ENCODE data around the gene PFKFB3.
"Not testable (repeated sequence)": the region's sequence is repeated elsewhere in the genome, so short reads cannot be mapped to it uniquely, and the experiment has no call there.

The PFKFB3 gene

DNA sequence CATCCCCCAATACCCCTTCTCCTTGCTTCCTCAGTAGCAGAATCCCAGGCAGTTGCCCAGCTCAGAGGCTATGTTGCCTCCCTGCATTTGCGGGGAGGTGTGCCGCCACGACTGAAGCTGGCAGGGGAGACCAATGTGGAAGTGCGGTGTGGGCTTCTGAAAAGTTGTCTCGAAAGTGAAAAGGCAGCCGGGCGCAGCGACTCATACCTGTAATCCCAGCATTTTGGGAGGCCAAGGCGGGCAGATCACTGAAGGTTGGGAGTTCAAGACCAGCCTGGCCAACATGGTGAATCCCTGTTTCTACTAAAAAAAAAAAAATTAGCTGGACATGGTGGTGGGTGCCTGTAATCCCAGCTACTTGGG is 15.9 kb upstream of the PFKFB3 start:
- Histone ChIP-seq H3K79me2 (ENCODE audit: control insufficient read depth, insufficient read depth, low read length) (no peaks in the 10 kb centered on the region), H4K5ac (ENCODE audit: low read length) (no peak overlapping the region), H3K4me2 (ENCODE audit: low read length) (no peak overlapping the region)

DNA sequence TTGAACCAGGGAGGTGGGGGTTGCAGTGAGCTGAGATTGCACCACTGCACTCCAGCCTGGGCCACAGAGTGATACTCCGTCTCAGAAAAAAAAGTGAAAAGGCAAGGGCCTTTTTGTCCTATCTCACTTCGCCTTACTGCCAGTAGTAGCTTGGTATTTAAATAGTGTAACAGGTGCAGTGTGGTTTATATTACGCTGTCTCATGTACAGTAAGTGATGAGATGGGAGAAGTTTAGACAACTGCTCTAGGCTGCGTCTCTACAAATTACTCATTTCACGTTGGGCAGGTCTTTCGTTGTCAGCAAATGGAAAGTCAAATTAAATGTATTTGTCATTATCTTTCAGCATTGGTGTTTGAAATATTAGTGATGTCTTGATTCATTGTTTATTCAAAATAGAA is 15.5 kb upstream of the PFKFB3 start:
- Histone ChIP-seq H3K4me1 (ENCODE audit: control insufficient read depth, low read depth, low read length) (no peaks in the 10 kb centered on the region), H4K8ac (ENCODE audit: low read depth, low read length) (no peak overlapping the region), H3K9ac (ENCODE audit: low read length) (no peak overlapping the region), H3K4ac (ENCODE audit: low read depth, low read length) (no peak overlapping the region), H2BK5ac (ENCODE audit: low read length) (no peak overlapping the region), H2AK5ac (ENCODE audit: low read length) (no peak overlapping the region), H3K18ac (ENCODE audit: low read length) (no peak overlapping the region), H2BK120ac (ENCODE audit: low read depth, low read length) (no peak overlapping the region), H3K36me3 (ENCODE audit: control insufficient read depth, insufficient read depth, low read length) (no peaks in the 10 kb centered on the region), H3K56ac (ENCODE audit: low read length) (no peak overlapping the region), H3K4me3 (ENCODE audit: low read length) (no peak overlapping the region), H2BK15ac (replicated peaks; ENCODE audit: low read depth) (no peak overlapping the region), H3K4me2 (ENCODE audit: low read length) (no peak overlapping the region), H3K27ac (ENCODE audit: low read depth, low read length) (no peak overlapping the region), H3K79me1 (ENCODE audit: low read length) (no peaks in the 10 kb centered on the region), H3K23ac (ENCODE audit: low read length) (no peak overlapping the region), H4K5ac (ENCODE audit: low read length) (no peak overlapping the region), H3K79me2 (ENCODE audit: control insufficient read depth, insufficient read depth, low read length) (no peaks in the 10 kb centered on the region), H3K27me3 (ENCODE audit: insufficient read depth, low read length, poor library complexity) (no peaks in the 10 kb centered on the region)
- no peak for DNase-seq
- WGBS (ENCODE audit: extremely low coverage, insufficient coverage, low lambda C conversion rate): no CpG with 5 or more reads among the region's 6 CpGs

More for the DNA sequence above, 15.9 kb upstream of the PFKFB3 start:
- no peak overlapping the region for H4K8ac ChIP-seq (ENCODE audit: low read depth, low read length)
- H2BK15ac ChIP-seq (replicated peaks; ENCODE audit: low read depth): no peak overlapping the region
- no peak overlapping the region for H3K23ac ChIP-seq (ENCODE audit: low read length)
- H3K4me3 ChIP-seq (ENCODE audit: low read length): no peak overlapping the region
- no peaks in the 10 kb centered on the region for H3K4me1 ChIP-seq (ENCODE audit: control insufficient read depth, low read depth, low read length)
- DNase-seq: no peak
- no peak overlapping the region for H3K56ac ChIP-seq (ENCODE audit: low read length)
- H3K27ac ChIP-seq (ENCODE audit: low read depth, low read length): no peak overlapping the region
- H2BK5ac ChIP-seq (ENCODE audit: low read length): no peak overlapping the region
- no peaks in the 10 kb centered on the region for H3K36me3 ChIP-seq (ENCODE audit: control insufficient read depth, insufficient read depth, low read length)
- no peak overlapping the region for H2BK120ac ChIP-seq (ENCODE audit: low read depth, low read length)
- H3K79me1 ChIP-seq (ENCODE audit: low read length): no peaks in the 10 kb centered on the region
- no peak overlapping the region for H3K18ac ChIP-seq (ENCODE audit: low read length)
- no peaks in the 10 kb centered on the region for H3K27me3 ChIP-seq (ENCODE audit: insufficient read depth, low read length, poor library complexity)
- WGBS (ENCODE audit: extremely low coverage, insufficient coverage, low lambda C conversion rate): no CpG with 5 or more reads among the region's 9 CpGs
- H2AK5ac ChIP-seq (ENCODE audit: low read length): no peak overlapping the region
- H3K9ac ChIP-seq (ENCODE audit: low read length): no peak overlapping the region
- no peak overlapping the region for H3K4ac ChIP-seq (ENCODE audit: low read depth, low read length)

DNA sequence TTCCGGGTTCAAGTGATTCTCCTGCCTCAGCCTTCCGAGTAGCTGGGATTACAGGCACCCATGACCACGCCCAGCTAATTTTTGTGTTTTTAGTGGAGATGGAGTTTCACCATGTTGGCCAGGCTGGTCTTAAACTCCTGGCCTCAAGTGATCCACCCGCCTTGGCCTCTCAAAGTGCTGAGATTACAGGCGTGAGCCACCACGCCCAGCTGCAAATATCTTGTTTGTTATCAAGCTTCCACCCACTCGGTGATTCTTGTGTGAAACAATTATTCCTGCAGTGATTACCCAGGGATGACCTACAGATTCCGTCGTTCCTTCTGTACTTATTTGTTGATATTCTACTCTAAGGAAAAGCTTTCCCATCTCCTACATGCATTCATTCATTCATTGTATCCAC is 12.7 kb upstream of the PFKFB3 start:
- not testable (repeated sequence) for H3K79me2 ChIP-seq (ENCODE audit: control insufficient read depth, insufficient read depth, low read length); H3K4me2 ChIP-seq (ENCODE audit: low read length); H3K4me1 ChIP-seq (ENCODE audit: control insufficient read depth, low read depth, low read length); H4K5ac ChIP-seq (ENCODE audit: low read length); H2AK5ac ChIP-seq (ENCODE audit: low read length); H3K23ac ChIP-seq (ENCODE audit: low read length); H3K36me3 ChIP-seq (ENCODE audit: control insufficient read depth, insufficient read depth, low read length); DNase-seq; H2BK5ac ChIP-seq (ENCODE audit: low read length); H3K4ac ChIP-seq (ENCODE audit: low read depth, low read length); H4K8ac ChIP-seq (ENCODE audit: low read depth, low read length); H2BK120ac ChIP-seq (ENCODE audit: low read depth, low read length); H3K4me3 ChIP-seq (ENCODE audit: low read length); H3K79me1 ChIP-seq (ENCODE audit: low read length); H3K56ac ChIP-seq (ENCODE audit: low read length); H3K9ac ChIP-seq (ENCODE audit: low read length); H3K27me3 ChIP-seq (ENCODE audit: insufficient read depth, low read length, poor library complexity); H3K27ac ChIP-seq (ENCODE audit: low read depth, low read length); H2BK15ac ChIP-seq (replicated peaks; ENCODE audit: low read depth); H3K18ac ChIP-seq (ENCODE audit: low read length)
- WGBS (ENCODE audit: extremely low coverage, insufficient coverage, low lambda C conversion rate): no CpG with 5 or more reads among the region's 9 CpGs

DNA sequence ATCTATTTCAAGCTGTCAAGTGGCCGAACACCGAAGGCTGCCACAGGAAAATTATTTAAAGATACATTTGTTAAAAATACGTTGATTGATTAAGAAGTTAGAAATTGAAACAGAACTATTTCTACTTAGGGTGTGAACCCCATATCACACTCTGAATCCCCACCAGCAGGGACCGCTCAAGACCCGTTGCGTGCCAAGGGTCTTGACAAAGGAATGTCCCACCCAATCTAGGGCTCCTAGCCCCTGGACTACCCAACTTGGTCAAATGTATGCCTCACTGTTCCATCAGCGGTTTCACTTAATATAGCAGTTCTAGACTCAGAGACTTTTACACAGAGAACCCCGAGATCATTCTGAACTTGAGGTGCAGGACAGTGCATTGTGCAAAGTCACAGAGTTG is 11.6 kb upstream of the PFKFB3 start:
- H3K18ac ChIP-seq (ENCODE audit: low read length): no peak overlapping the region
- no peak overlapping the region for H3K4me2 ChIP-seq (ENCODE audit: low read length)
- H3K4me1 ChIP-seq (ENCODE audit: control insufficient read depth, low read depth, low read length): no peaks in the 10 kb centered on the region

DNA sequence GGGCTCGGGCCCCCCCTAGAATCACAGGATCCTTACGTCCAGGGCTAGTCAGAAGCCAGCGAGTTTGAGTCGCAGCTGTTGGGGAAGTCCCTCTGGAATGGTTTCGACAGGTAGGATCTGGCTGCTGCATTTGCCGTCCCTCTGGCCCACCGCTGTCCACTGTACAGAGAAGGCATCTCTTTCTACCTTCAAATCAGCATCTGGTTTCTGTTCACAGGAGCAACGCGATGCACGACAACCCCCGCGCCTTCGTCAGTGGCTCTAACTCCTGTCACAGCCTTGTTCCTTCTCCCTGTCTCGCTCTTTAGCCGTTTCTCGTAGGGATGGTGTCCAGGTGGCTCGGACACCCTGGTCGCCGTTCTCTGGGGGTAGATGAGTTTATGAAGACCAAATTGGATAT is 11.2 kb upstream of the PFKFB3 start:
- WGBS (ENCODE audit: extremely low coverage, insufficient coverage, low lambda C conversion rate): no CpG with 5 or more reads among the region's 19 CpGs
- no peak for DNase-seq
- Histone ChIP-seq H3K79me1 (ENCODE audit: low read length) (no peaks in the 10 kb centered on the region), H3K36me3 (ENCODE audit: control insufficient read depth, insufficient read depth, low read length) (no peaks in the 10 kb centered on the region), H3K27ac (ENCODE audit: low read depth, low read length) (no peak overlapping the region), H3K79me2 (ENCODE audit: control insufficient read depth, insufficient read depth, low read length) (no peaks in the 10 kb centered on the region), H3K4me3 (ENCODE audit: low read length) (no peak overlapping the region), H2AK5ac (ENCODE audit: low read length) (no peak overlapping the region), H2BK15ac (replicated peaks; ENCODE audit: low read depth) (no peak overlapping the region), H3K18ac (ENCODE audit: low read length) (no peak overlapping the region), H3K56ac (ENCODE audit: low read length) (no peak overlapping the region), H4K8ac (ENCODE audit: low read depth, low read length) (no peak overlapping the region), H3K4me1 (ENCODE audit: control insufficient read depth, low read depth, low read length) (no peaks in the 10 kb centered on the region), H3K4me2 (ENCODE audit: low read length) (no peak overlapping the region), H3K23ac (ENCODE audit: low read length) (no peak overlapping the region), H3K4ac (ENCODE audit: low read depth, low read length) (no peak overlapping the region), H4K5ac (ENCODE audit: low read length) (no peak overlapping the region), H3K9ac (ENCODE audit: low read length) (no peak overlapping the region), H2BK120ac (ENCODE audit: low read depth, low read length) (no peak overlapping the region), H2BK5ac (ENCODE audit: low read length) (no peak overlapping the region), H3K27me3 (ENCODE audit: insufficient read depth, low read length, poor library complexity) (no peaks in the 10 kb centered on the region)

More for the DNA sequence above, 11.6 kb upstream of the PFKFB3 start:
- Histone ChIP-seq H4K5ac (ENCODE audit: low read length) (no peak overlapping the region), H3K56ac (ENCODE audit: low read length) (no peak overlapping the region), H3K23ac (ENCODE audit: low read length) (no peak overlapping the region), H2BK5ac (ENCODE audit: low read length) (no peak overlapping the region), H3K4me3 (ENCODE audit: low read length) (no peak overlapping the region), H3K36me3 (ENCODE audit: control insufficient read depth, insufficient read depth, low read length) (no peaks in the 10 kb centered on the region), H4K8ac (ENCODE audit: low read depth, low read length) (no peak overlapping the region), H2BK15ac (replicated peaks; ENCODE audit: low read depth) (no peak overlapping the region), H3K9ac (ENCODE audit: low read length) (no peak overlapping the region), H3K27ac (ENCODE audit: low read depth, low read length) (no peak overlapping the region), H3K79me2 (ENCODE audit: control insufficient read depth, insufficient read depth, low read length) (no peaks in the 10 kb centered on the region), H3K79me1 (ENCODE audit: low read length) (no peaks in the 10 kb centered on the region), H2AK5ac (ENCODE audit: low read length) (no peak overlapping the region), H3K4ac (ENCODE audit: low read depth, low read length) (no peak overlapping the region), H2BK120ac (ENCODE audit: low read depth, low read length) (no peak overlapping the region), H3K27me3 (ENCODE audit: insufficient read depth, low read length, poor library complexity) (no peaks in the 10 kb centered on the region)
- DNase-seq: no peak
- no CpG with 5 or more reads among the region's 8 CpGs for WGBS (ENCODE audit: extremely low coverage, insufficient coverage, low lambda C conversion rate)

DNA sequence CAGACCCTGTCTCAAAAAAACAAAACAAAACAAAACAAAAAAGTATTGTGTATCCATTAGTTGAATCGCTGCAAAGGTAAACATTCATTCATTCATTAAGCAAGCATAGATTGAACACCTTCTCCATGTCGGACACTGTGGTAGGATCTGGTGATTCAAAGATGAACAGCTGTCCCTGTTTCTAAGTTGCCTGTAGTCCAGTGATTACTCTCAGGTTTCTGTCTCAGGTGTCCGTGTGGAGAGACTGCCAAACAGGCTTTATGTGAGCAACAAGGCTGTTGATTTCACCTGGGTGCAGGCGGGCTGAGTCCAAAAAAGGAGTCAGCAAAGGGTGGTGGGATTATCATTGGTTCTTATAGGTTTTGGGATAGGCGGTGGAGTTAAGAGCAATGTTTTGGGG is 9.4 kb upstream of the PFKFB3 start:
- not testable (repeated sequence) for H3K4me3 ChIP-seq (ENCODE audit: low read length); H3K4me1 ChIP-seq (ENCODE audit: control insufficient read depth, low read depth, low read length); H3K56ac ChIP-seq (ENCODE audit: low read length); DNase-seq; H4K8ac ChIP-seq (ENCODE audit: low read depth, low read length); H2BK120ac ChIP-seq (ENCODE audit: low read depth, low read length); H3K9ac ChIP-seq (ENCODE audit: low read length); H3K23ac ChIP-seq (ENCODE audit: low read length); H3K27ac ChIP-seq (ENCODE audit: low read depth, low read length); H3K4ac ChIP-seq (ENCODE audit: low read depth, low read length); H2BK5ac ChIP-seq (ENCODE audit: low read length); H2BK15ac ChIP-seq (replicated peaks; ENCODE audit: low read depth); H3K4me2 ChIP-seq (ENCODE audit: low read length); H4K5ac ChIP-seq (ENCODE audit: low read length); H3K27me3 ChIP-seq (ENCODE audit: insufficient read depth, low read length, poor library complexity); H3K18ac ChIP-seq (ENCODE audit: low read length); H3K36me3 ChIP-seq (ENCODE audit: control insufficient read depth, insufficient read depth, low read length); H2AK5ac ChIP-seq (ENCODE audit: low read length); H3K79me2 ChIP-seq (ENCODE audit: control insufficient read depth, insufficient read depth, low read length); H3K79me1 ChIP-seq (ENCODE audit: low read length)
- no CpG with 5 or more reads among the region's 5 CpGs for WGBS (ENCODE audit: extremely low coverage, insufficient coverage, low lambda C conversion rate)

Measured in mesendoderm (in vitro differentiated cells).